HUES6 (cell line): ENCODE results near the gene TMEM131L.

Source experiments
- H3K27ac ChIP-seq: 2 replicates; pipeline ENCODE4 v1.7.0; 2013; ENCODE audit warnings: low read depth, mild to moderate bottlenecking, low read length, inconsistent platforms
- H3K27me3 ChIP-seq: 2 replicates; pipeline ENCODE4 v1.6.1; 2013; ENCODE audit warnings: low read length; ENCODE audit not compliant: control insufficient read depth, insufficient read depth
- H3K36me3 ChIP-seq: 2 replicates; pipeline ENCODE4 v1.6.1; 2013; ENCODE audit warnings: low read length; ENCODE audit not compliant: control insufficient read depth, insufficient read depth
- H3K4me1 ChIP-seq: 2 replicates; pipeline ENCODE4 v1.6.1; 2013; ENCODE audit warnings: low read length; ENCODE audit not compliant: control insufficient read depth, insufficient read depth
- H3K4me3 ChIP-seq: 2 replicates; pipeline ENCODE4 v1.5.1; 2013; ENCODE audit warnings: low read depth, low read length
- H3K9ac ChIP-seq: one replicate; pipeline ENCODE4 v1.6.1; 2013; ENCODE audit warnings: mild to moderate bottlenecking, low read length
- H3K9me3 ChIP-seq: 2 replicates; pipeline ENCODE4 v1.6.1; 2013; ENCODE audit warnings: low read depth, low read length; ENCODE audit not compliant: control insufficient read depth, insufficient read depth

The TMEM131L gene

GRCh38 chr4:153635846-153636245 is 169.7 kb downstream of the TMEM131L start:
- Histone ChIP-seq H3K4me1 (peaks cover 6% of the 10 kb centered on the region; the same call in 1 of the 2 replicates), H3K4me3 (no peak overlapping the region), H3K9me3 (peaks cover 3% of the 10 kb centered on the region; the same call in 1 of the 2 replicates), H3K9ac (no peak overlapping the region), H3K36me3 (peaks cover 49% of the 10 kb centered on the region), H3K27ac (no peak overlapping the region), H3K27me3 (no peaks in the 10 kb centered on the region)

DNA sequence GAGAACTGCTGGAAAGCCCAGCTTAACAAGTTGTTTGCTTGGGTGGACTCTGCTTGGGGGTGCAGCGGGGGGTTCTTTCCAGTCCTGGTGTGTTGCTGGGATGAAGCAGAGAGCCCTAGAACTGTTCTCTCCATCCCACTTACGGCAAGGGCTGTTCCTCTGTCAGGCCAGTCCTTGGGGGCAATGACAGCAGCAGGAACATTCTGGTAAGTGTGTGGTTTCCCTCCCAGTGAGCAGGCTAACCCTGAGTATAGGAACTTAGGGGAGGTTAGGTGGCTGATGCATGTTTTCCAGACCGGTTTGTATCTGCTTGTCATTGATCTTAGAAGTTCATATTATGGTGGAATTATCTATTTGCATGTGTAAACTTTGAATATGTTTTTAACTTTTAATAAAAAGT is 171.0 kb downstream of the TMEM131L start:
- peaks cover 6% of the 10 kb centered on the region; the same call in 1 of the 2 replicates for H3K4me1 ChIP-seq
- H3K36me3 ChIP-seq: peaks cover 38% of the 10 kb centered on the region
- H3K9me3 ChIP-seq: no peaks in the 10 kb centered on the region
- no peak overlapping the region for H3K4me3 ChIP-seq
- no peak overlapping the region for H3K9ac ChIP-seq
- H3K27me3 ChIP-seq: no peaks in the 10 kb centered on the region
- no peak overlapping the region for H3K27ac ChIP-seq

- Histone ChIP-seq H3K36me3 (peaks cover 33% of the 10 kb centered on the region), H3K27me3 (no peaks in the 10 kb centered on the region), H3K4me3 (no peak overlapping the region), H3K9me3 (no peaks in the 10 kb centered on the region), H3K4me1 (peaks cover 6% of the 10 kb centered on the region; the same call in 1 of the 2 replicates), H3K9ac (no peak overlapping the region), H3K27ac (no peak overlapping the region)
These were observed 171.9 kb downstream of the TMEM131L start for GRCh38 chr4:153638011-153638410.

DNA sequence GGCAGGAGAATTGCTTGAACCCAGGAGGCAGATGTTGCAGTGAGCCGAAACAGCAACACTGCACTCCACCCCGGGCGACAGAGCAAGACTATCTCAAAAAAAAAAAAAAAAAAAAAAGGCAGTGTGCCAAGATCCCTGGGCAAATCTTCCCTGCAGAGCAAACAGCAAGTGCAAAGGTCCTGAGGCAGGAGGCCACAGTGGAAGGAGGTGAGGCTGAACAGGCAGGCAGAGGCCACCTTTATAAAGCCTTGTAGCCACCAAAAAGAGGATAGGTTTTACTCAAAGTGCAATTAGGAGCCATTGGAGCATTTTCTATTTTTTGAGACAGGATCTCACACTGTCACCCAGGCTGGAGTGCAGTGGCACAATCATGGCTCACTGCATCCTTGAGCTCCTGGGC is 172.8 kb downstream of the TMEM131L start:
- Histone ChIP-seq H3K36me3 (peaks cover 26% of the 10 kb centered on the region), H3K27ac (no peak overlapping the region), H3K27me3 (no peaks in the 10 kb centered on the region), H3K4me1 (peaks cover 6% of the 10 kb centered on the region; the same call in 1 of the 2 replicates), H3K9me3 (no peaks in the 10 kb centered on the region), H3K4me3 (no peak overlapping the region), H3K9ac (no peak overlapping the region)

GRCh38 chr4:153639833-153640802 is 174.0 kb downstream of the TMEM131L start:
- no peak overlapping the region for H3K4me3 ChIP-seq
- peaks cover 5% of the 10 kb centered on the region for H3K9me3 ChIP-seq
- peaks cover 6% of the 10 kb centered on the region; the same call in 1 of the 2 replicates for H3K4me1 ChIP-seq
- no peak overlapping the region for H3K27ac ChIP-seq
- no peak overlapping the region for H3K9ac ChIP-seq
- H3K36me3 ChIP-seq: peaks cover 19% of the 10 kb centered on the region
- no peaks in the 10 kb centered on the region for H3K27me3 ChIP-seq

DNA sequence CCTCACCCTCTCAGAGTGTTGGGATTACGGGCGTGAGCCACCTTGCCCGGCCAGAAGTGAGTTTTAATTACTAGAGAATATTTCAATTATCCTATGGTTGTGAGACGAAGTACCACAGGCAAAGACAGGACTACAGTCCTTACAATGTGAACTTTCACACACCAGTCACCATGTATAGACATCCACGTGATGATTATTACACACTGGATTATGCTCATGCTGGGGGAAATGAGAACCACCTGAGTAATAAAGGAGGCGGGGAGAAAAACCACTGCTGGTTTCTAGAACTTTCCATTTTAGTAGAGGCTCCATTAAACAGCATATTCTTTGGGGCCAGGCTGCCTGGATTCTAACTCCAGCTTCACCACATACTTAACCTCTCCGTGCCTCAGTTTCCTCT is 175.4 kb downstream of the TMEM131L start:
- no peak overlapping the region for H3K4me3 ChIP-seq
- H3K9me3 ChIP-seq: peaks cover 12% of the 10 kb centered on the region
- H3K27me3 ChIP-seq: no peaks in the 10 kb centered on the region
- no peak overlapping the region for H3K27ac ChIP-seq
- H3K4me1 ChIP-seq: peaks cover 6% of the 10 kb centered on the region; the same call in 1 of the 2 replicates
- H3K36me3 ChIP-seq: 0 out of 2 replicates have a peak, but pooled peaks cover 6% of the 10 kb centered on the region
- H3K9ac ChIP-seq: no peak overlapping the region

DNA sequence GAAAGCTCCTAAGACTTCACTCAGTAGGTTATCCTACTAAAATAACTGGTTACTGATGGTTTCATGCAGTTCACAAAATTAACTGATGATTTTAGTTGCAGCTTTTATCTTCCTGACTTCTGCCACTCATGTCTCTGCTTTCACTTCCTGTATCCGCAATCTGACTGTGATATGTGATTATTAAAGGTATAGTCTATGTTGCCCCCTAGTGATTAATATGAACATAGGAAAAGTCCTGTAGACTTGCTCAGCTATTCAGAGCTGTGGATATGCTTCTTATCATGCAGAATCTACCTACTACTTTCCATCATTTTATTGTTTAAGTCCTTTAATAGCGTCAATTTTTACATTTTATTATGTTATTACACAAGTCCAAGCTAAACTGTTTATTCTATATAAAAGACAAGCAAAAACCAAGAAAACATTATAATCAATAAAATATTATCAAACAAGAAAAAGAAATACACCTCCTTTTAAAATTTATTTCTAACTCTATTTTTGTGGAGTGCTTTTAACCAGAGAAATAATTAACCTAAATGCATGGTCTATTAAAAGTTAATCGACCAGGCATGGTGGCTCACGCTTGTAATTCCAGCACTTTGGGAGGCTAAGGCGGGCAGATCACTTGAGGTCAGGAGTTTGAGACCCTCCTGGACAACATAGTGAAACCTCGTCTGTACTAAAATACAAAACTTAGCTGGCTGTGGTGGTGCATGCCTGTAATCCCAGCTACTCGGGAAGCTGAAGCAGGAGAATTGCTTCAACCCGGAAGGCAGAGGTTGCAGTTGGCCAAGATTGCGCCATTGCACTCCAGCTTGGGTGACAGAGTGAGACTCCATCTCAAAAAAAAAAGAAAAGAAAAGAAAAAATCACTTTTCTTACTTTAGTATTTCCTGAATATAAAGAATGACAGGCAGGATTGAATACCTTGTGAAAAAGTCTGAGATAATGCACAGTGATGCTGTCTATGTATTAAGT is 177.5 kb downstream of the TMEM131L start:
- no peaks in the 10 kb centered on the region for H3K27me3 ChIP-seq
- H3K4me3 ChIP-seq: no peak overlapping the region
- H3K9me3 ChIP-seq: peaks cover 12% of the 10 kb centered on the region
- H3K9ac ChIP-seq: no peak overlapping the region
- peaks cover 6% of the 10 kb centered on the region; the same call in 1 of the 2 replicates for H3K4me1 ChIP-seq
- no peak overlapping the region for H3K27ac ChIP-seq
- H3K36me3 ChIP-seq: no peaks in the 10 kb centered on the region

- peaks cover 12% of the 10 kb centered on the region for H3K9me3 ChIP-seq
- H3K36me3 ChIP-seq: no peaks in the 10 kb centered on the region
- H3K4me3 ChIP-seq: no peak overlapping the region
- H3K4me1 ChIP-seq: peaks cover 4% of the 10 kb centered on the region; the same call in 1 of the 2 replicates
- H3K27me3 ChIP-seq: no peaks in the 10 kb centered on the region
- no peak overlapping the region for H3K27ac ChIP-seq
- H3K9ac ChIP-seq: no peak overlapping the region
These were observed 179.0 kb downstream of the TMEM131L start for GRCh38 chr4:153645183-153645582.

GRCh38 chr4:153646261-153646660 is 180.1 kb downstream of the TMEM131L start:
- no peaks in the 10 kb centered on the region for H3K36me3 ChIP-seq
- no peaks in the 10 kb centered on the region for H3K27me3 ChIP-seq
- H3K4me1 ChIP-seq: peaks cover 5% of the 10 kb centered on the region
- H3K27ac ChIP-seq: no peak overlapping the region
- H3K4me3 ChIP-seq: no peak overlapping the region
- peaks cover 12% of the 10 kb centered on the region for H3K9me3 ChIP-seq
- no peak overlapping the region for H3K9ac ChIP-seq

DNA sequence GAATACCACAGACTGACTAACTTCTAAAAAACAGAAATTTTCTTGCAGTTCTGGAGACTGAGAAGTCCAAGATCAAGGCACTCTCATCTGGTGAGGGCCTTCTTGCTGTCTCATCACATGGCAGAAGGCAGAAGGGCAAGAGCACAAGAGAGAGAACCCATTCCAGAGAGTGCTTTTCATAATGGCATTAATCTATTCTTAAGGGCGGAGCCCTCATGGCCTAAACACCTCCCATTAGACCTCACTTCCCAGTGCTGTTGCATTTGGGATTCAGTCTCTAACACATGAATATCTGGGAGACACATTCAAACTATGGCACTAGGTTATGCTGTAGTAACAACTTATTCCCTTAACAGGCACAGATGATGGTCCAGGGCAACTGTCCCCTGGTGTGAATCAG is 180.8 kb downstream of the TMEM131L start:
- H3K9ac ChIP-seq: no peak overlapping the region
- H3K9me3 ChIP-seq: peaks cover 12% of the 10 kb centered on the region
- H3K4me3 ChIP-seq: no peak overlapping the region
- no peak overlapping the region for H3K27ac ChIP-seq
- no peaks in the 10 kb centered on the region for H3K27me3 ChIP-seq
- no peaks in the 10 kb centered on the region for H3K36me3 ChIP-seq
- peaks cover 12% of the 10 kb centered on the region for H3K4me1 ChIP-seq
